ENCODE data around the gene KNDC1.

GRCh38 chr10:133166828-133167692, 7.0 kb downstream of the KNDC1 start:
- TF ChIP-seq CTCF (IDR thresholded peaks at IDR 0.05) (no peak), POLR2A (IDR thresholded peaks at IDR 0.05) (no peak)

Measured in Peyer's patch (tissue), 4 donors.